Suprapubic skin (tissue), 3 donors: ENCODE measurements around the gene NT5C3B.
"Not testable (repeated sequence)": the region's sequence is repeated elsewhere in the genome, so short reads cannot be mapped to it uniquely, and the experiment has no call there.

Source experiments
- CTCF ChIP-seq, 2 donors: fragments of 200-600 bp in 1 of 2; fragments of 450-650 bp in 1 of 2; sonication (generic) in 1 of 2; IDR thresholded peaks; one replicate each; pipeline ENCODE4 v1.5.1; 2016 to 2019; ENCODE audit warnings: antibody characterized with exemption in 2 of 2, mild to moderate bottlenecking in 1 of 2, moderate library complexity in 1 of 2
- POLR2A ChIP-seq, 2 donors: fragments of 450-650 bp; IDR thresholded peaks; one replicate each; pipeline ENCODE4 v1.6.1; 2017; ENCODE audit warnings: antibody characterized with exemption in 2 of 2, mild to moderate bottlenecking in 2 of 2, moderate library complexity in 2 of 2

DNA sequence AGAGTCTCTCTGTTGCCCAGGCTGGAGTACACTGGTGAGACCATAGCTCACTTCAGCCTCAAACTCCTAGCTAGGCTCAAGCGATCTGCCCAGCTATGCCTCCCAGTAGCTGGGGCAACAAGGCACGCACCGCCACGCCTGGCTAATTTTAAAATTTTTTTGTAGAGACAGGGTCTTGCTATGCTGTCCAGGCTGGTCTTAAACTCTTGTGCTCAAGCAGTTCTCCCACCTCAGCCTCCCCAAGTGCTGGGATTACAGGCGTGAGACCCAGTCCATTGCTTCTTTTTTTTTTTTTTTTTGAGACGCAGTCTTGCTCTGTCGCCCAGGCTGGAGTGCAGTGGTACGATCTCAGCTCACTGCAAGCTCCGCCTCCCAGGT lies 38.2 kb upstream of the NT5C3B start:
- TF ChIP-seq CTCF, POLR2A (IDR thresholded peaks at IDR 0.05): not testable (repeated sequence)
